GM10266 (cell line): ENCODE measurements around the gene ZDHHC22.

Experiments used
- DNase-seq: peaks from one replicate; pipeline ENCODE4 v3.0.0; 2012; ENCODE audit errors: extremely low spot score
- CTCF ChIP-seq: IDR thresholded peaks from 2 replicates; pipeline ENCODE4 v1.5.1; 2012; ENCODE audit warnings: mild to moderate bottlenecking, low read depth; ENCODE audit not compliant: control insufficient read depth, insufficient read depth; ENCODE audit errors: missing control alignments

The ZDHHC22 gene

GRCh38 chr14:77172916-77173315, 31.3 kb upstream of the ZDHHC22 start:
- TF ChIP-seq CTCF, result no peak
- no peak for DNase-seq

- no peak for TF ChIP-seq CTCF
- DNase-seq, result no peak
These were observed 28.5 kb upstream of the ZDHHC22 start for GRCh38 chr14:77170045-77170444.

DNA sequence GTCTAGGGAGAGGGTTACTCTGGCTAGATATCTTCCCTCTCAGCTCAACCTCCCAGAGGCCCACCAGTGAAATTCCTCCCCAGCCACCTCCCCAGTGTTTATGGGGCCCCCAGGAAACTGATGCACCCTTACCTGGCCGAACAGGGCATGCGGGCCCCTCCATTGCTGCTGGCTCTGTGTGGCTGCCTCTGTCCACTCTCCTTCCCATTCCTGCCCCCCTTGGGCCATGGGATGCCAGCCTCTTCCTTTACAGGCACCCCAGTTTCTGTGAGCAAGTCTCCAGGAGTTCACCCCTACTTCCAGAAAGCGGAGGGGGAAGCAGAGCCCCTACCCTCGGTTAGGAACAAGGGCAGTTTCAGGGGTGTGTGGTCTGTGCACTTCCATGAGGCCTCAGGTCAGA, 19.4 kb upstream of the ZDHHC22 start:
- no peak for TF ChIP-seq CTCF

DNA sequence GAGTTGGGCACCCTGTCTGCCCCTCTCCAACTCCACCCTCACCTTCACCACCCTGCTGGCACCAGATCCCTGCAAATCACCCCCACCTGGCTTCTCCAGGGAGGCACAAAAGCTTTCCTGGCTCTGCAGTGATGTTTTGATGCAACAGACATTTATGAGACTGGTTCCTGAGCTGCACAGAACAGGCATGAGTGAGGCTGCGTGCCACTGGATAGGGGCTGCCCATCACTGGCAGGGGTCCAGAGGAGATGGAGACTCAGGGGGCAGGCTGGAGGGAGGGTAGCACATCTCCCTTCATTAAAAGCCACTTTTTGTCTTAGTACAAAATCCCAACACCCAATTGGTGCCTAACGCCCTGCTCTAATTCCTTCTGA, 17.3 kb upstream of the ZDHHC22 start:
- no peak for DNase-seq
- no peak for TF ChIP-seq CTCF

More for the DNA sequence above, 19.4 kb upstream of the ZDHHC22 start:
- DNase-seq, result no peak

- DNase-seq, result peak; percentile 6
- TF ChIP-seq CTCF, result no peak
These were observed 16.7 kb upstream of the ZDHHC22 start for GRCh38 chr14:77158175-77158881.

DNA sequence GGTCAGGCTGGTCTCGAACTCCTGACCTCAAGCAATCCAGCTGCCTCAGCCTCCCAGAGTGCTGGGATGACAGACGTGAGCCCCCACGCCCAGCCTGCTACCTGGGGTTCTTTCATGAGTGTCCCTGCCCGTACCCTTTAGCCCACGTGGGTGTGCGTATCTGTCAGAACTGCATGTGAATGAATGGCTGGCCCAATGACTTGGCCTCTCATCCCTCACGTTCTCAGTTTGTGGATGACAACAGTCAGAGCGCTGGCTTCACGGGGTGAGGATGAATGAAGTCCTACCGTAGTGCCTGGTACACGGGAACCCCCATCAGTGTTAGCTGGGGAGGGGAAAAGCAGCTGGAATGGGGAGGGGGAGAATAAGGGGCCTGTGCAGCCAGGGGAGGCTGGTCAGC, 16.1 kb upstream of the ZDHHC22 start:
- no peak for TF ChIP-seq CTCF
- no peak for DNase-seq

DNA sequence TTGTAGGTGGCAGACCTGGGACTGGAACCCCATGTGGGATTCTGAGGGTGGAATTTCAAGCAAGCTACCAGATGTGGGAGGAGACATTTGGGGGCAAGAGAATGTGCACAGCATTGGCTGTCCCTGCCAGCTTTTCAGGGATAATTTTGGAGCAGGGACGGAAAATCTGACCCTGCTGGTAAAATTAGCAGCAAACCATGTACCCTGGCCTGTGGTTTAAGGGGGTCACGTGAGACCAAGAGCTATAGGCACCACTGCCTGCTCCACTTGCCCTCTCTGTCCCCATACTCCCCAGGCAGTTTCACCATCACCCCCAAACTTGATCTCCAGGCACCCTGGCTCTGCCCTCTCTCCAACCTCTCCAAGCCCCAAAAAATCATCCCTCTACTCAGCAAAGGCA, 13.5 kb upstream of the ZDHHC22 start:
- DNase-seq, result no peak
- TF ChIP-seq CTCF, result no peak
